ENCODE results near the gene CST7.

DNA sequence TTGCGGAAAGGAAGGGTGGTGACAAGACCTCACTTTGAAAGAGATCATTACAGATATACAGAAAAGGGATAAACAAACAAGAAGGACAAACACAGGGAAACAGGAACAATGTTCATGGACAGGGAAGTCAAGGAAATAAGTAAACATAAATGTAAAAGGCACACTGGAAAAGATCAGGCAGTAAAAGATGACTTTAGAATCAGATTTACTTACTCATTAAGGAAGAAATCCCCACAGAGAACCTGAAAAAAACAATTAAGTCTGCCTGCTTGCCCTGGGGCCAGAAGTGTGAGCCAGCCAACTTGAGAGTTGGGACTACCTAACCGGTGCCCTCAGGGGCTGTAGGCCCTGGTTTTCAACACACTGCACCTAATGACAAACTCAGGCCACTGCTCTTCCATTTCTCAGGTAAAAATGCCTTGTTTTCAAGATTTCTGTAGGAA lies 41.8 kb downstream of the CST7 start:
- TF ChIP-seq POLR2A (IDR thresholded peaks at IDR 0.05) (no peak), POLR2AphosphoS5 (IDR thresholded peaks at IDR 0.05) (no peak)
- TF ChIP-seq, protein P1, sequence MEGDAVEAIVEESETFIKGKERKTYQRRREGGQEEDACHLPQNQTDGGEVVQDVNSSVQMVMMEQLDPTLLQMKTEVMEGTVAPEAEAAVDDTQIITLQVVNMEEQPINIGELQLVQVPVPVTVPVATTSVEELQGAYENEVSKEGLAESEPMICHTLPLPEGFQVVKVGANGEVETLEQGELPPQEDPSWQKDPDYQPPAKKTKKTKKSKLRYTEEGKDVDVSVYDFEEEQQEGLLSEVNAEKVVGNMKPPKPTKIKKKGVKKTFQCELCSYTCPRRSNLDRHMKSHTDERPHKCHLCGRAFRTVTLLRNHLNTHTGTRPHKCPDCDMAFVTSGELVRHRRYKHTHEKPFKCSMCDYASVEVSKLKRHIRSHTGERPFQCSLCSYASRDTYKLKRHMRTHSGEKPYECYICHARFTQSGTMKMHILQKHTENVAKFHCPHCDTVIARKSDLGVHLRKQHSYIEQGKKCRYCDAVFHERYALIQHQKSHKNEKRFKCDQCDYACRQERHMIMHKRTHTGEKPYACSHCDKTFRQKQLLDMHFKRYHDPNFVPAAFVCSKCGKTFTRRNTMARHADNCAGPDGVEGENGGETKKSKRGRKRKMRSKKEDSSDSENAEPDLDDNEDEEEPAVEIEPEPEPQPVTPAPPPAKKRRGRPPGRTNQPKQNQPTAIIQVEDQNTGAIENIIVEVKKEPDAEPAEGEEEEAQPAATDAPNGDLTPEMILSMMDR (IDR thresholded peaks at IDR 0.05), result no peak

Measured in breast epithelium (tissue), 3 donors.